ENCODE data around the gene IGF1R. TPM values are rescaled to one million over a fixed set of nuclear protein-coding genes. Genes with fewer than 3 reads are reported as not detected.
"Not testable (repeated sequence)": the region's sequence is repeated elsewhere in the genome, so short reads cannot be mapped to it uniquely, and the experiment has no call there.

Gene IGF1R
- total RNA-seq, 1 donor from 2014 or later: 21.2 TPM

- no peak for ATAC-seq
Observed at GRCh38 chr15:98950248-98950647, 301.9 kb downstream of the IGF1R start.

GRCh38 chr15:98951004-98951403, 302.7 kb downstream of the IGF1R start:
- ATAC-seq: no peak

GRCh38 chr15:98951493-98952320, 303.4 kb downstream of the IGF1R start:
- ATAC-seq: no peak

- no peak for ATAC-seq
Observed at GRCh38 chr15:98952381-98952803, 304.1 kb downstream of the IGF1R start.

GRCh38 chr15:98953000-98953787, 304.9 kb downstream of the IGF1R start:
- ATAC-seq: no peak

- no peak for ATAC-seq
Observed at GRCh38 chr15:98953968-98954367, 305.6 kb downstream of the IGF1R start.

GRCh38 chr15:98954411-98954810, 306.1 kb downstream of the IGF1R start:
- no peak for ATAC-seq

GRCh38 chr15:98955331-98955730, 307.0 kb downstream of the IGF1R start:
- no peak for ATAC-seq

GRCh38 chr15:98955961-98956723, 307.8 kb downstream of the IGF1R start:
- ATAC-seq: no peak

GRCh38 chr15:98956796-98957553, 308.6 kb downstream of the IGF1R start:
- no peak for ATAC-seq

- no peak for ATAC-seq
Observed at GRCh38 chr15:98957655-98958054, 309.3 kb downstream of the IGF1R start.

- no peak for ATAC-seq
Observed at GRCh38 chr15:98958076-98958475, 309.7 kb downstream of the IGF1R start.

GRCh38 chr15:98958918-98959639, 310.7 kb downstream of the IGF1R start:
- ATAC-seq: no peak

- no peak for ATAC-seq
Observed at GRCh38 chr15:98959640-98960007, 311.3 kb downstream of the IGF1R start.

GRCh38 chr15:98960555-98961050, 312.3 kb downstream of the IGF1R start:
- ATAC-seq: no peak

- ATAC-seq: no peak
Observed at GRCh38 chr15:98963444-98963843, 315.1 kb downstream of the IGF1R start.

GRCh38 chr15:98964466-98965133, 316.3 kb downstream of the IGF1R start:
- no peak for ATAC-seq

GRCh38 chr15:98965134-98965491, 316.8 kb downstream of the IGF1R start:
- not testable (repeated sequence) for ATAC-seq

GRCh38 chr15:98965597-98965996, 317.3 kb downstream of the IGF1R start:
- no peak for ATAC-seq

GRCh38 chr15:98966091-98966787, 317.9 kb downstream of the IGF1R start:
- ATAC-seq: no peak
